GM12874 (cell line): ENCODE measurements around the gene GOLT1A.

Experiments
- CTCF ChIP-seq: IDR thresholded peaks from 2 replicates; pipeline ENCODE4 v1.5.1; 2011; ENCODE audit warnings: low read depth, mild to moderate bottlenecking, control low read depth, low read length, moderate library complexity; ENCODE audit not compliant: insufficient read depth

The GOLT1A gene

GRCh38 chr1:204222006-204222763 is 8.4 kb upstream of the GOLT1A start:
- TF ChIP-seq CTCF = no peak

GRCh38 chr1:204221271-204221670 is 7.5 kb upstream of the GOLT1A start:
- TF ChIP-seq CTCF = no peak

- TF ChIP-seq CTCF = no peak
Observed at GRCh38 chr1:204219971-204220616, 6.3 kb upstream of the GOLT1A start.

GRCh38 chr1:204218552-204218951 is 4.8 kb upstream of the GOLT1A start:
- TF ChIP-seq CTCF = no peak

GRCh38 chr1:204217648-204218000 is 3.8 kb upstream of the GOLT1A start:
- TF ChIP-seq CTCF = no peak

GRCh38 chr1:204216880-204217647 is 3.3 kb upstream of the GOLT1A start:
- no peak for TF ChIP-seq CTCF

- TF ChIP-seq CTCF = no peak
Observed at GRCh38 chr1:204216236-204216635, 2.4 kb upstream of the GOLT1A start.
